Measurements from ENCODE around the gene DERA.

The DERA gene

DNA sequence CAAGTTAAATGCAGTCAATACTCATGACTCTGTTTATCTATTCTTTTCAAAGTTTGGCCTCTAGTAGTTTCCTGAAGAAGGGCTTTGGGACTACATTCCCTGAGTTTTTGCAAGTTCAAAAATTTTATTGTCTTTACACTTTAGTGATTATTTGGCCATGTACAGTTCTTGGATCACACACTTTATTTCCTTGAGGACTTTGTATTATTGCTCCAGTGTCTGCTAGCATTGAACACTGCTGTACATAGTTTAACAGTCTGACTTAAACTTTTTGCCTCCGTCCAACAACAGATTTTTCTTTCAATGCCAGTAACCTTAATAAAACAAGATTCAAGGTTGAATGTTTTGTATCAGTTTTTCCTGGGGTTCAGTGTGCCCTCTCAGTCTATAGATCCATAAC lies 132.3 kb downstream of the DERA start (continued):
- TF ChIP-seq ZNF473 (tag by site-specific recombination; IDR thresholded peaks at IDR 0.05) = no peak
- no peak for TF ChIP-seq ZNF2 (tag by site-specific recombination; IDR thresholded peaks at IDR 0.05)
- no peak for TF ChIP-seq ZNF843 (tag by site-specific recombination; IDR thresholded peaks at IDR 0.05)
- TF ChIP-seq WT1 (tag by site-specific recombination; IDR thresholded peaks at IDR 0.05) = no peak

DNA sequence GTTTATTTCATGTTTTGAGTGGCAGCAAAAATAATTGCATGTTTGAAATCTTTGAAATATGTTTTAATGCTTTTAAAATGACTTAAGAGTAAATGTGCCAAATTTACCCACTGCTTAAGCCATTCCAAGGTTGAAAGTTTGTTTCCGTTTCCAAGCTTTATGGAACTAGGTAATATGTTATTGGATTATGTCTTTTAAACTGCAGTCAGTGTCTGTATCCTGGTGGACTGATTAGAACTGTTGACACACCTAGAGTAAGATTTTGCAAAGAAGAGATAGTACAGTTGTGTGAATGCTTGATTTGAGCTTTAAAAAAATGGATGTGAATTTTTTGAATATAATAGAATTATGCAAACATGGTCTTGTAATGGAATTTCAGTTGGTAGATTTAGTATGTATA lies 135.1 kb downstream of the DERA start:
- no peaks in the 10 kb centered on the region; the same call in 1 of the 2 replicates for H3K9me3 ChIP-seq (ENCODE audit: control insufficient read depth, insufficient read depth, low read depth, low read length)
- CTCF ChIA-PET = no interaction called here
- H3K27ac ChIP-seq (ENCODE audit: extremely low read depth, low read depth, low read length) = no peak overlapping the region
- H3K4me3 ChIP-seq (ENCODE audit: low read depth, low read length) = no peak overlapping the region
- H3K36me3 ChIP-seq (ENCODE audit: control insufficient read depth in 2 of 2, insufficient read depth in 1 of 2, low read length in 2 of 2) = no peaks in the 10 kb centered on the region
- H3K4me1 ChIP-seq (ENCODE audit: control insufficient read depth, insufficient read depth, low read length) = no peaks in the 10 kb centered on the region
- POLR2A ChIA-PET = no interaction called here
- TF ChIP-seq ZNF112 (tag by site-specific recombination; IDR thresholded peaks at IDR 0.05) = no peak
- TF ChIP-seq, protein P1, sequence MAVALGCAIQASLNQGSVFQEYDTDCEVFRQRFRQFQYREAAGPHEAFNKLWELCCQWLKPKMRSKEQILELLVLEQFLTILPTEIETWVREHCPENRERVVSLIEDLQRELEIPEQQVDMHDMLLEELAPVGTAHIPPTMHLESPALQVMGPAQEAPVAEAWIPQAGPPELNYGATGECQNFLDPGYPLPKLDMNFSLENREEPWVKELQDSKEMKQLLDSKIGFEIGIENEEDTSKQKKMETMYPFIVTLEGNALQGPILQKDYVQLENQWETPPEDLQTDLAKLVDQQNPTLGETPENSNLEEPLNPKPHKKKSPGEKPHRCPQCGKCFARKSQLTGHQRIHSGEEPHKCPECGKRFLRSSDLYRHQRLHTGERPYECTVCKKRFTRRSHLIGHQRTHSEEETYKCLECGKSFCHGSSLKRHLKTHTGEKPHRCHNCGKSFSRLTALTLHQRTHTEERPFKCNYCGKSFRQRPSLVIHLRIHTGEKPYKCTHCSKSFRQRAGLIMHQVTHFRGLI (tag by site-specific recombination; IDR thresholded peaks at IDR 0.05) = no peak
- TF ChIP-seq, protein P2, sequence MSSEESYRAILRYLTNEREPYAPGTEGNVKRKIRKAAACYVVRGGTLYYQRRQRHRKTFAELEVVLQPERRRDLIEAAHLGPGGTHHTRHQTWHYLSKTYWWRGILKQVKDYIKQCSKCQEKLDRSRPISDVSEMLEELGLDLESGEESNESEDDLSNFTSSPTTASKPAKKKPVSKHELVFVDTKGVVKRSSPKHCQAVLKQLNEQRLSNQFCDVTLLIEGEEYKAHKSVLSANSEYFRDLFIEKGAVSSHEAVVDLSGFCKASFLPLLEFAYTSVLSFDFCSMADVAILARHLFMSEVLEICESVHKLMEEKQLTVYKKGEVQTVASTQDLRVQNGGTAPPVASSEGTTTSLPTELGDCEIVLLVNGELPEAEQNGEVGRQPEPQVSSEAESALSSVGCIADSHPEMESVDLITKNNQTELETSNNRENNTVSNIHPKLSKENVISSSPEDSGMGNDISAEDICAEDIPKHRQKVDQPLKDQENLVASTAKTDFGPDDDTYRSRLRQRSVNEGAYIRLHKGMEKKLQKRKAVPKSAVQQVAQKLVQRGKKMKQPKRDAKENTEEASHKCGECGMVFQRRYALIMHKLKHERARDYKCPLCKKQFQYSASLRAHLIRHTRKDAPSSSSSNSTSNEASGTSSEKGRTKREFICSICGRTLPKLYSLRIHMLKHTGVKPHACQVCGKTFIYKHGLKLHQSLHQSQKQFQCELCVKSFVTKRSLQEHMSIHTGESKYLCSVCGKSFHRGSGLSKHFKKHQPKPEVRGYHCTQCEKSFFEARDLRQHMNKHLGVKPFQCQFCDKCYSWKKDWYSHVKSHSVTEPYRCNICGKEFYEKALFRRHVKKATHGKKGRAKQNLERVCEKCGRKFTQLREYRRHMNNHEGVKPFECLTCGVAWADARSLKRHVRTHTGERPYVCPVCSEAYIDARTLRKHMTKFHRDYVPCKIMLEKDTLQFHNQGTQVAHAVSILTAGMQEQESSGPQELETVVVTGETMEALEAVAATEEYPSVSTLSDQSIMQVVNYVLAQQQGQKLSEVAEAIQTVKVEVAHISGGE (tag by site-specific recombination; conservative IDR thresholded peaks at IDR 0.05; ENCODE audit: low read depth) = no peak
- TF ChIP-seq, protein P3, sequence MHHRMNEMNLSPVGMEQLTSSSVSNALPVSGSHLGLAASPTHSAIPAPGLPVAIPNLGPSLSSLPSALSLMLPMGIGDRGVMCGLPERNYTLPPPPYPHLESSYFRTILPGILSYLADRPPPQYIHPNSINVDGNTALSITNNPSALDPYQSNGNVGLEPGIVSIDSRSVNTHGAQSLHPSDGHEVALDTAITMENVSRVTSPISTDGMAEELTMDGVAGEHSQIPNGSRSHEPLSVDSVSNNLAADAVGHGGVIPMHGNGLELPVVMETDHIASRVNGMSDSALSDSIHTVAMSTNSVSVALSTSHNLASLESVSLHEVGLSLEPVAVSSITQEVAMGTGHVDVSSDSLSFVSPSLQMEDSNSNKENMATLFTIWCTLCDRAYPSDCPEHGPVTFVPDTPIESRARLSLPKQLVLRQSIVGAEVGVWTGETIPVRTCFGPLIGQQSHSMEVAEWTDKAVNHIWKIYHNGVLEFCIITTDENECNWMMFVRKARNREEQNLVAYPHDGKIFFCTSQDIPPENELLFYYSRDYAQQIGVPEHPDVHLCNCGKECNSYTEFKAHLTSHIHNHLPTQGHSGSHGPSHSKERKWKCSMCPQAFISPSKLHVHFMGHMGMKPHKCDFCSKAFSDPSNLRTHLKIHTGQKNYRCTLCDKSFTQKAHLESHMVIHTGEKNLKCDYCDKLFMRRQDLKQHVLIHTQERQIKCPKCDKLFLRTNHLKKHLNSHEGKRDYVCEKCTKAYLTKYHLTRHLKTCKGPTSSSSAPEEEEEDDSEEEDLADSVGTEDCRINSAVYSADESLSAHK (tag by site-specific recombination; IDR thresholded peaks at IDR 0.05) = no peak
- no peak for TF ChIP-seq KLF7 (tag by site-specific recombination; IDR thresholded peaks at IDR 0.05; ENCODE audit: borderline replicate concordance)

DNA sequence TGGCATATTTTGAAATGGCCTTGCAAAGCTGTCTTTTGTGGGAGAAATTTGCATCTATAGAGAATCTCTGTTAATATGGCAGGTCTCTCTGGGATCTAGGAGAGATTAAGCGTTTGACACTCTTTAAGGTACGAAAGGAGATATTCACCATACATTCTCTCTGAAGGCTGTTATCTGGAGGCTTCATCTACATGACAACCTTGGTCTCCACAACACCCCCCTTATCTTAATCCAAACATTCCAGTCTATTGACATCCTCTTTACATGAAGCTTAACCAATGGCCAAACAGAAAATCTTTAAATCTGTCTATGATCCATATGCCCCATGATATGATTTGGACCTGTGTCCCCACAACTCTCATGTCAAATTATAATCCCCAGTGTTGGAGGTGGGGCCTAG lies 137.4 kb downstream of the DERA start:
- Histone ChIP-seq H3K4me3 (ENCODE audit: low read depth, low read length) (no peak overlapping the region), H3K9me3 (ENCODE audit: control insufficient read depth, insufficient read depth, low read depth, low read length) (no peaks in the 10 kb centered on the region; the same call in 1 of the 2 replicates), H3K4me1 (ENCODE audit: control insufficient read depth, insufficient read depth, low read length) (no peaks in the 10 kb centered on the region), H3K36me3 (ENCODE audit: control insufficient read depth in 2 of 2, insufficient read depth in 1 of 2, low read length in 2 of 2) (no peaks in the 10 kb centered on the region), H3K27ac (ENCODE audit: extremely low read depth, low read depth, low read length) (no peak overlapping the region)
- POLR2A ChIA-PET = no interaction called here
- TF ChIP-seq SP2 (tag by site-specific recombination; IDR thresholded peaks at IDR 0.05) (no peak), ZNF654 (tag by site-specific recombination; IDR thresholded peaks at IDR 0.05; ENCODE audit: low read depth) (no peak), ZNF510 (tag by site-specific recombination; IDR thresholded peaks at IDR 0.05; ENCODE audit: insufficient replicate concordance) (no peak), ZNF274 (IDR thresholded peaks at IDR 0.05; ENCODE audit: low read length) (no peak), ZNF274 (tag by site-specific recombination; IDR thresholded peaks at IDR 0.05; ENCODE audit: borderline replicate concordance) (no peak), ZNF600 (tag by site-specific recombination; IDR thresholded peaks at IDR 0.05) (no peak), ZNF404 (tag by site-specific recombination; IDR thresholded peaks at IDR 0.05) (no peak), GLI2 (tag by site-specific recombination; IDR thresholded peaks at IDR 0.05; ENCODE audit: borderline replicate concordance, low read depth) (no peak), ZNF248 (tag by site-specific recombination; IDR thresholded peaks at IDR 0.05) (no peak), HOXA7 (CRISPR knock-in tag; IDR thresholded peaks at IDR 0.05; ENCODE audit: borderline replicate concordance) (no peak)
- TF ChIP-seq, protein P3 (tag by site-specific recombination; IDR thresholded peaks at IDR 0.05) = no peak
- CTCF ChIA-PET = no interaction called here

Measured in HEK293 (cell line).